Parathyroid adenoma (tissue), 2 donors: ENCODE results near the gene CBR1.

Experiments used
- H2AFZ ChIP-seq: fragments of 300-600 bp; sonication (generic); one replicate; pipeline ENCODE4 v1.7.0; 2017; ENCODE audit warnings: antibody characterized with exemption, mild to moderate bottlenecking
- H3K27ac ChIP-seq: fragments of 300-600 bp; sonication (generic); one replicate; pipeline ENCODE4 v1.7.0; 2017
- H3K27me3 ChIP-seq: fragments of 300-600 bp; sonication (generic); one replicate; pipeline ENCODE4 v1.7.0; 2017; ENCODE audit warnings: low read length; ENCODE audit not compliant: control insufficient read depth, insufficient read depth
- H3K36me3 ChIP-seq: fragments of 300-600 bp; sonication (generic); one replicate; pipeline ENCODE4 v1.7.0; 2017; ENCODE audit warnings: low read length; ENCODE audit not compliant: control insufficient read depth, insufficient read depth
- H3K4me1 ChIP-seq: fragments of 300-600 bp; sonication (generic); one replicate; pipeline ENCODE4 v1.7.0; 2017; ENCODE audit warnings: control low read depth
- H3K4me2 ChIP-seq: fragments of 300-600 bp; sonication (generic); one replicate; pipeline ENCODE4 v1.7.0; 2017; ENCODE audit warnings: low read length
- H3K4me3 ChIP-seq: fragments of 300-600 bp; sonication (generic); one replicate; pipeline ENCODE4 v1.7.0; 2017; ENCODE audit warnings: low read depth, low read length
- H3K79me2 ChIP-seq: fragments of 300-600 bp; sonication (generic); one replicate; pipeline ENCODE4 v1.7.0; 2017; ENCODE audit warnings: control low read depth
- H3K9ac ChIP-seq: fragments of 300-600 bp; sonication (generic); one replicate; pipeline ENCODE4 v1.7.0; 2017; ENCODE audit warnings: mild to moderate bottlenecking
- H3K9me3 ChIP-seq: fragments of 300-600 bp; sonication (generic); one replicate; pipeline ENCODE4 v1.7.0; 2017; ENCODE audit warnings: low read length; ENCODE audit not compliant: control insufficient read depth
- CTCF ChIP-seq: fragments of 300-600 bp; sonication (generic); IDR thresholded peaks from one replicate; pipeline ENCODE4 v1.7.0; 2017; ENCODE audit warnings: antibody characterized with exemption, mild to moderate bottlenecking
- donor health status: primary hyperparathyroidism.

CBR1 gene

DNA sequence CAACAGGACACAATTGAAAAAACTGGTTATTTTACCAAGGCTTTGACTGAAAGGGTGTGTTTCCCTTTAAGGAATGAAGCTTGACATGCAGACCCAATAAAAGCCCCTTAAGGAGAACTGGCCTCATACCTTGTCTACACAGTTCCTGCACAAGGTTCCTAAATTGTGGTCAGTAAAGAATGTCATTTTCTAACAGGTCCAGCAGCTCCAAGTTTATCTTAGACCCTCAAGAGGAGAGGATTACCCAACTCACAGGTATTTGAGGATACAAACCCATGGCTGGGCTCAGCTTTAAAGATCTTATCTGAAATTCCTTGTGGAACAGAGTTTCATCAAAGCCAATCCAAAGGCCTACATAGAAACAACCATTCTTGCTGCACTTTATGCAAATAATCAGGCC, 33.6 kb downstream of the CBR1 start:
- no peaks in the 10 kb centered on the region for H3K79me2 ChIP-seq
- no peak overlapping the region for H3K27ac ChIP-seq
- no peak overlapping the region for H3K4me3 ChIP-seq
- H3K27me3 ChIP-seq, result no peaks in the 10 kb centered on the region
- H2AFZ ChIP-seq, result no peak overlapping the region
- H3K9me3 ChIP-seq, result no peaks in the 10 kb centered on the region
- no peaks in the 10 kb centered on the region for H3K4me1 ChIP-seq
- TF ChIP-seq CTCF, result no peak
- H3K9ac ChIP-seq, result no peak overlapping the region
- no peaks in the 10 kb centered on the region for H3K36me3 ChIP-seq
- H3K4me2 ChIP-seq, result no peak overlapping the region

DNA sequence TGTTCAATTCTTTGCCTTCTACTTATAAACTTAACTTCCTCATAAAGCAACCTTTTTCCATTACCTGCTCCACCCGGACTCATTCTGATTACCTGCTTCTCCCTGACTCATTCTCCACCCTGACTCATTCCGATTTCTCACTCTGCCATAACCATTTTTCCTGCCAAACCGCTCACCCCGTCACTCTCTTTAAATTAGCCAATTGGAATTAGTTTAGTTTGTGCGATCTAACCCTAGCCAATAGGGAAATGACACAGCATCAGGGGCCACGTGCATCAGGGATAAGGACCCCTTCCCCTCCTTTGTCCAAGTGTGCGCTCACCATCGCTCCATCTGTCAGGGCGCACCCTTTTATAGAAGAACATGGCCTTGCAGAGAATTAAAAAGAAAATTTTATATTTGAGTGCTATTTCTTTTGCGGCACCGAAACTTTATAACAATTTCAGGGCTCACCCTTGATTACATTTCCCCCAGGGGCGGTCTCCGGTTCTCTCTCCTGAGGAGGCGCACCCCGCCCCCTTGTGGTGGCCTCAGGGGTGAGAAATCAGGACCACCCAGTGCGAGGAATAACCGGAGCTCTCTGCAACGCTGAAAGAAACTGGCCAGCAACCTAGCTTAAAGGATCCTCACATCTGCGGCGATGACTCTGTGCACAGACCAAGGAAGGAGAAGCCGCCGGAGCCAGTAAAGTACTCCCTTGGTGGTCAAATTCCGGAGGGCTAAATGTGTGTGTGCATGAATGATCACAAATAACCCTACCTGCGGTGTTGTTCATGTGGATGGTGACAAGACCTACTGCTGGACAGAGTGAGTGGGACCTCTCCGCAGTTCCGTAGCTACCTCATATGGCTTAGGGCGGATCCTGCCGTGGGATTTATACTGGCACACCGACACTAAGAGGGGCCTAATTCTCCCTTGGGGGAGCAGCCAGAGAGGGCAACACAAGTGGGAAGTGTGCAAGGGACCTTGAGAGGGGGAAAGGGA, 34.8 kb downstream of the CBR1 start:
- H3K4me3 ChIP-seq, result no peak overlapping the region
- no peaks in the 10 kb centered on the region for H3K4me1 ChIP-seq
- no peak overlapping the region for H3K9ac ChIP-seq
- no peaks in the 10 kb centered on the region for H3K36me3 ChIP-seq
- H3K79me2 ChIP-seq, result no peaks in the 10 kb centered on the region
- no peaks in the 10 kb centered on the region for H3K27me3 ChIP-seq
- no peak overlapping the region for H2AFZ ChIP-seq
- no peak overlapping the region for H3K4me2 ChIP-seq
- no peak for TF ChIP-seq CTCF
- H3K27ac ChIP-seq, result no peak overlapping the region
- H3K9me3 ChIP-seq, result no peaks in the 10 kb centered on the region

- H3K9me3 ChIP-seq, result no peaks in the 10 kb centered on the region
- no peak overlapping the region for H3K27ac ChIP-seq
- H2AFZ ChIP-seq, result no peak overlapping the region
- no peaks in the 10 kb centered on the region for H3K79me2 ChIP-seq
- no peaks in the 10 kb centered on the region for H3K36me3 ChIP-seq
- no peak overlapping the region for H3K4me2 ChIP-seq
- no peaks in the 10 kb centered on the region for H3K27me3 ChIP-seq
- H3K4me1 ChIP-seq, result no peaks in the 10 kb centered on the region
- no peak overlapping the region for H3K9ac ChIP-seq
- no peak overlapping the region for H3K4me3 ChIP-seq
- no peak for TF ChIP-seq CTCF
Observed at GRCh38 chr21:36105327-36105842, 35.6 kb downstream of the CBR1 start.

DNA sequence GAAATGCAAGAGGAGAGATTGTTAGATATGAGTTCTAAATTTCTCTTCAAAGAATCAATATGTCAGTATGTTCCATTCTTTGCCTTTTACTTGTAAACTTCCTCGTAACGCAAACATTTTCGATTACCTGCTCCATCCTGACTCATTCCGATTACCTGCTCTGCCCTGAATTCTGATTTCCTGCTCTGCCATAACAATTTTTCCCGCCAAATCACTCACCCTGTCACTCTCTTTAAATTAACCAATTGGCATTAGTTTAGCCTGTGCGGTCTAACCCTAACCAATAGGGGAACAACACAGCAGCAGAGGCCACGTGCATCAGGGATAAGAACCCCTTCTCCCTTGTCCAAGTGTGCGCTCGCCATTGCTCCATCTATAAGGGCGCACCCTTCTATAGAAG, 40.0 kb downstream of the CBR1 start:
- no peak overlapping the region for H2AFZ ChIP-seq
- H3K79me2 ChIP-seq, result no peaks in the 10 kb centered on the region
- TF ChIP-seq CTCF, result no peak

More for the DNA sequence above, 40.0 kb downstream of the CBR1 start:
- no peaks in the 10 kb centered on the region for H3K36me3 ChIP-seq
- H3K27ac ChIP-seq, result no peak overlapping the region
- no peak overlapping the region for H3K4me3 ChIP-seq
- no peaks in the 10 kb centered on the region for H3K4me1 ChIP-seq
- H3K4me2 ChIP-seq, result no peak overlapping the region
- H3K9me3 ChIP-seq, result no peaks in the 10 kb centered on the region
- no peaks in the 10 kb centered on the region for H3K27me3 ChIP-seq
- H3K9ac ChIP-seq, result no peak overlapping the region
